NK-92 (cell line): Measurements from ENCODE around the gene EN1.

ENCODE experiments used
- DNase-seq: peaks from one replicate; lab custom pipeline; 2025; ENCODE audit not compliant: unreplicated experiment; lab: John Stamatoyannopoulos, UW

EN1 gene

DNA sequence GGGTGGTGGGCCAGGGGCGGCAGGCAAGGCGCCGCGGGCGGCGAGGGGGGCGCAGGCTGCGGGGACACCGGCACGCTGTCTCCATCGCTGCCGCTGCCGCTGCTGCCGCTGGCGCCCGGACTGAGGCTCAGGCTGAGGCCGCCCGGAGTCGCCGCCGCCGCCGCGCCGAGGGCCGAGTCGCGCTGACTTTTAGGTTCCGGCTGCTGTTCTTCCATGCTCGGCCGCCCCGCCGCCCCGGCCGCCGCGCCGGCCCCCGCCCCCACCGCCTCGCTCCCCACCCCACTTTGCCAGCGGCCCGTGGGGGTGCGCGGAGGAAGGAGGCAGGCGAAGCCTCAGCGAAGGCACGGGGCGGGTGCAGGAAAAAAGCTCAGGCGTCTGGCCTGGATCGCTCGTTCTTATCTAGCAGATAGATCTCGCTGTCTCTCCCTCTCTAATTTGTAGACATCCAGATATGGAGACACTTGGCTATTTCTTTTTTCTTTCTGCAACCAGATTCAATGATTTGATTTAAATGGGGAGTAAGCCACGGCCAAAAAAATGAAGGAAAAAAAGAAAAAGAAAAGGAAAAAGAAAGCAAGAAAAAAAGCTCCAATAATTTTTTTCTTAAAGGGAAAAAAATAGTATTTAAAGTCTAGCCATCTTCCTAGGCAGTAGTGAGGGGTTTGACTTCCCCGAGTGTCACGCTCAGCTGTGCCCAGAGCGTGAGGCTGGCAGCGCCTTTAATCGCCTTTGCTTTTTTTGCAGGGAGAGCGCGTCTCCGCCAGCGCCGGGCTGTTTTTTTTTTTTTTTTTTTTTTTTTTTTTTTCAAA lies at the start of gene EN1:
TSS of gene EN1 (minus strand) at position 696 of the 809 bp plus-strand sequence. CDS start at position 215, 481 bp downstream.
- no peak for DNase-seq

DNA sequence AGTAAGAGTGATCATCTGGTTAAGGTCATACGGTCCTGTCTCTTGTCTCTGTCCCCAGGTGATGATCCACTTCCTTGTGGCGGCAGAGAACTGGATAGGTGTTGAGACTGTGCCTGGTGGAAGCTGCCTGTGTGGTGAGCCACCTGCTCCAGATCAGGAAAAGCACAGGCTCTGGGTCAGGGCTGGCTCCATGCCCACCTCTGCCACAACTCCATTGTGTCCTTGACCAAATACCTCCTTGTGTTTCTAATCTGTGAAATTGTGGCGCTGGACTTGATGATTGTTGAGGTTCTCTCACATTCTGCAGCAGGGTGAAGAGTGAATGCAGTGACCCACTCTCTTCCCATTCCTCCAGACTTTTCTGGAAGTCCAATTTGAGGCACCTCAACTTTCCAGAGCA lies 45.7 kb upstream of the EN1 start:
- DNase-seq = no peak

DNA sequence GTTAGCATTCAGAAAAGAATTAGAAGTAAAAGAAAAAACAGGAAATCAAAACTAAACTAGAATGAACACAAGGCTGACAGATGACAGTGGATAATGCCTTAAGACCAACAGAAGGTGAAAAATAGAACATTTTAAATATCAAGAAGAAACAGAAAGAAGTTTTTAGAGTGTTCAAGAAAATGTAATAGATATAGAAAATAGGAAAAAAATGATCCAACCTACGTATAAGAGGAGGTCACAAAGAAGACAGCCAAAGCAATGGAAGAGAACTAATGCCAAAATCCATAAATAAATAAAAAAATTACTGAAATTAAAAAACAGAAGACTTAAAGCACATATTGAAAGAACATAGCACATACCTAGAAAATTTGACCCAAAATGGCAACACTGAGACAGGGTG lies 42.5 kb upstream of the EN1 start:
- no peak for DNase-seq

DNA sequence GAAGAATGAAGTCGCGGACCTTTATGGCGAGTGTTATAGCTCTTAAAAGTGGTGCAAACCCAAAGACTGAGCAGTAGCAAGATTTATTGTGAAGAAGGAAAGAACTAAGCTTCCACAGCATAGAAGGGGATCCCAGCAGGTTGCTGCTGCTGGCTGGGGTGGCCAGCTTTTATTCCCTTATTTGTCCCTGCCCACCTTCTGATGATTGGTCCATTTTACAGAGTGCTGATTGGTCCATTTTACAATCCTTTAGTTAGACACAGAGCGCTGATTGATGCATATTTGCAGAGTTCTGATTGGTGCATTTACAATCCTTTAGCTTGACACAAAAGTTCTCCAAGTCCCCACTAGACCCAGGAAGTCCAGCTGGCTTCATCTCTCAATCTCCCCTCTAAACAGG lies 36.3 kb upstream of the EN1 start:
- DNase-seq = no peak

DNA sequence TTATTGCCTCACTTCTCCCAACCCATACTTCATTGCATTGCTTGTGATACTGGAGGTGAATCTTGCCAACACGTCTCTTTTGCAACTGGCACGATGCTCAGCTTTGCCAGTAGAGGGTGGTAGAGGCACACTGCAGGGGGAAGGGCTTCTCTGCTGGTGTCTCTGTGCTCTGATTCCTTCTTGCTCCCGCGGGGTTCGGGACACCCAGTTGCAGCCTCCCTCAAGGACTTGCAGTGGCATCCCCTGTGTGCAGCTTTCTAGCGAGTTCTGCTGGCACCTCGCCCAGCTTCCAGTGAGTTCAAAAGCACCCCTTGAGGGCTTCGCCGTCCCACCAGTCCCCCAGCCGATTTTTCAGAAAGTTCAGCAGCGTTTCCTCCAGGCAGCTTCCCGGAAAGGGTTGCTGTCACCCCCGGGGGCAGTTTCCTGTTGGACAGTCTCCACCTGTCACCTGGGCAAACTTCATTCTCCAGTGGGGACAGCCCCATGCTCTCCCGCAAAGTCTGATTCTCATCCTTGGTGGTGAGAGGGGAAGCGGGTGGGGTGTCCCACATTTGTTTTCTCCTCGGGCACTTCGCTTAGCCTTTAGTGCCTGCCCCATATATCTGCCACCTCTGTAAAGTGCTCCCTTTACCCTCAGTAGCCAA lies 35.4 kb upstream of the EN1 start:
- DNase-seq = no peak

DNA sequence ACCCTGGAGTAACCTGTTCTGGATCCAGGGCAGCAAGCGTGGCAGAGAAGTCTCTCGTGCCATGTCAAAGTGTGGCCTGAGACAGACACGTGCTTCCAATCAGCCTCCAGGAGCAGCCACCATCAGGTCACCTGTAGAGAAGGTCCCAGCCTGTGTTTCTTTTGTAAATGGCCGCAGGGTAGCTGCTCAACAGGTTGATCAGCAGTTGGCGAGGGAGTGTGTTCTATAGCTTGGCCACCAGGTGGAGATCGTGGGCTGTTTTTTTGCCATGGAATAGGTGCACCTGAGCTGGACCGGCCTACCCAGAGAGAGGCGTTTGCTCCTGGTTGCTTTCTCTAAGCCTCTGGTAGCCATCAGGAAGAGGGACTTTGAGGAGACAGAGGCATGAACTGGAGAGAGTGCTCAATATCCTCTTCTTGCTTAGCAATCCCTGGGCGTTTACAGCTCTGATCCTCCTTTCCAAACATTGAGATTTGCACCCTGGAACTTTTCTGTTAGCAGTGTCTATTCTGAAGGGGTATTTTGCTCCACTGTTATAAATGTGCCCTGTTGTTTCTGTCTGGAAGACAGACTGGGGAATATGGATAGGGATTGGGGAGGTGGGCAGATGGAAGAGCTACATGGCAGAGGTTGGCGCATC lies 34.2 kb upstream of the EN1 start:
- no peak for DNase-seq

DNA sequence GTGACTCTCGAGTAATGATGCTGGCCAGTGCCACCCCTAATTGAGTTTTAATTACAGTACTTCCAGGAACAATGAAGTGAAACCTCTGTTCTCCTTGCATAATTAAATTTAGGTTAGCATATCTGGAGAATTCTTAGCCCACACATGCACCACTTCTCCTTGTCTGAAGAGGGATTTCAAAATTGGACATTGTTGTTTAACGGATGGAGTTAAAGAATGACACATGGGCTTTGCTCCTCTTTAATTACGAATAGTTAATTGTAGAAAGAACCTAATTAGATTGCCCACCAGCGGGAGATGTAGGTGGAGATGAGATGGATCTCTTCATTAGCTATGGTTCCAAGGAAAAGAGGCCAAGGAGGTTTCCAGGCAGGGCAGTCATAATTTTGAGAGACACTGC lies 33.1 kb upstream of the EN1 start:
- no peak for DNase-seq

DNA sequence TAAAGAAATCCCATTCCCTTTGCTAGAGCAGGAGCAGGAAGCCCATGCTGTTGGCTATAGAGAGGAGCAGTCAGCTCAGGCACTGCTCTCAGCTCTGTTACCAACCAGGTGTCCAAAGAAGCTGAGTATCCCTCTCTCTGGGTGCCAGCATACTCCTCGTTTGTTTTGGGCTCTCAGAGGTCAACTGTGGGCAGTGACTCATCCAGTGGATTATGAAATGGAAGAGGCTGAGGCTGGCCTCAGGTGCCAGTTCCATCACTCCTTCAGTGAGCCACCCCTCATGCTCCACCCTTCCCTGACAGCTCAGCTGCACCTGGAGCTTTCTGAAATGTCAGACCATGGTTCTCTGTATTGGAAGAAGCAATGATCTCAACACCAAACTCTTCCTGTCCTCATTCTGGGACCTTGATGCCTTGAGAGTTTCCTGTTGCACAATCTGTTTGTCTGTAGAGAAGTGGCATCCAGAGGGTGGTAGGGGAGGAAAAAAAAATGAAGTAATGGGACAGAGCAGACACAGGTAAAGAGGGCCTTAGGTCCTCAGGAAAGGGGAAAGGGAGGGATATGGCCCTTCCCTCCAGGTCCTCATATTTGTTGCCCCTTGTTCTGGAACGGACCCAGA lies 31.2 kb upstream of the EN1 start:
- DNase-seq = no peak

DNA sequence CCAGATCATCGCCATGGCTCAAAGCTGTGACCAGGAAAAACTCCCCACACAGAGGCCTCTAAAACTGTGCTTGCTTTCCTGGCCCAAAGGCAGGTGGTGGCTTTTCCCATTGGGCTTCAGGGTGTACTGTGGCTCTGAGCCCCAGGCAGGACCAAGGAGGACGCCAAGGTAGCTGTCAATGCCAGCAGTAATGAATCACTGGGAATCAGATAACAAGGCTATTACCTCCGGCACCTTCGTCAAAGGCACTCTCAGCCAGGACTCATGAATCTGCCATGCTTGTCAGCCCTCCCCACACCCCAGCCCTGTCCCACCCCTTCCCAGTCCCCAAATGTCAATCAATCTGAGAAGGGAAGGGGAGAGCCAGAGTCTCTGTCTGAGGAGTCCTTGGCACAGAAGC lies 27.9 kb upstream of the EN1 start:
- no peak for DNase-seq

DNA sequence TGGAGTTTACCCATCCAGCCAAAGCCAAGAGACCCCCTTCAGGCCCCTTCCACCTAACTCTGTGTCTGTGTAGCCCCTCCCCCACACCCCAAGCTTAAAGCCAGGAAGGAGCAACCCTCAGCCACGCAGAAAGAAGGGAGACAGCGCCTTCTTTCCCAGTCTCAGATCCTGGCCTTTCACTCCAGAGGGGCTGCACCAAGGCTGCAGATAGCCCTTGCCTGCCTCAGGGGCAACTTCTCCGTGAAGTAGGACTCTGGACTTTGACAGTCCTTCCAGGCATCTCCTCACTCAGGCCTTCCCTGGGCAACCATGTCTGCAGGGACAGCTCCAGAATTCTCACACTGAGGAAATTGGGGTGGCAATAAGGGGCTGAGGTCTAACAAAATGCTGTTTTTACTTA lies 26.9 kb upstream of the EN1 start:
- no peak for DNase-seq

DNA sequence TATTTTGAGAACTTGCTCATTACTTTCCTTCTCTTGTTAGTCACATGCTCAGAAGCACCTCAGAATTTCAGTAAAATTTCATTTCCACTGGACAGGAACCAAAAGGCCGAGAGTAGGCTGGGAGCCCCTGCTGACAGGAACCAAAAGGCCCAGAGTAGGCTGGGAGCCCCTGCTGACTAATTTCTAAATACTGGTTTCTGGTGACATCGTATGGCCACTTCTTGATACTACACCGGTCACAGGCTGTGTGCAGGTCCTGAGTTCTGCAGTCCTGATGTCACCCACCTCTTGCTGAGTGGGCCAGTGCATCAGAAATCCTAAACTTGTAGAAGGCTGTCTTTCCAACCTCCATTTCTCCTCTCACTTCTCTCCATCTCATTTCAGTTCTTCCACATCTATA lies 17.7 kb upstream of the EN1 start:
- no peak for DNase-seq

DNA sequence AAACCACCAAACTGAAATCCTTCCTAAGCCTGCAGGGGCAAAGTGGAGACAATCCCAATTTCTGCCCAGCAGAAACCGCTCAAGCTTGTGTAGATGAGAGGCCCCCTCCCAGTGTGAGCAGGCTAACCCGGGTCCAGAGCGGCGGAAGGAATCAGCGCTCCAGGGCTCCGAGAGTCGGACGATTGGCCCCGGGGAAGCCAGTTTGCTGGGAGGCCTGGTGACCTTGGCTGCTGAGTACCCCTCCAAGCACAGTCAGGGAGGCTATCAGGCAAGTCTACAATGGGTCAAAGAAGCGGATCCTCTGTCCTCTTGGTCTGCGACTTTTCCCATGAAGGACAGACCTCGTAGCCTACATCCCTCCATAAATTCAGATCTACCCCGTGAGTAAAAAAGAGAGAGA lies 16.8 kb upstream of the EN1 start:
- DNase-seq = no peak

DNA sequence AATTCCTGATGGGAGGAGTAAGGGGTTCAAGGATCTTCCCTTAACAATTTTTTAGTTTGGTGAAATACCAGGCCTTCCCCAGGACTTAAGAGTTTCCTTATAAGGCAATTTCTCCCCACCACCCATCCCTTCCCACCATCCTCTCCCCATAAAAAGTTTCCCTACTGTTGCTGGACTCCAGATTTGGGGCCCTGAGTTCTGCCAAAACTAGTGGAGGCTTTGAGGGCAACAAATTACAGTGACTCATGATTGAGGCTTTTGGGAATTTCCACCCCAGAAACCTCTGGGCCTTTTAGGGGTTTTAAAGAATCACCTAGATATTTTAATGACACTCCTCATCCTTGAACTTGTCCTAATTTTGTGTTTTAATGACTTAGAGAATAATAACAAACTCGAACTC lies 14.3 kb upstream of the EN1 start:
- DNase-seq = no peak

DNA sequence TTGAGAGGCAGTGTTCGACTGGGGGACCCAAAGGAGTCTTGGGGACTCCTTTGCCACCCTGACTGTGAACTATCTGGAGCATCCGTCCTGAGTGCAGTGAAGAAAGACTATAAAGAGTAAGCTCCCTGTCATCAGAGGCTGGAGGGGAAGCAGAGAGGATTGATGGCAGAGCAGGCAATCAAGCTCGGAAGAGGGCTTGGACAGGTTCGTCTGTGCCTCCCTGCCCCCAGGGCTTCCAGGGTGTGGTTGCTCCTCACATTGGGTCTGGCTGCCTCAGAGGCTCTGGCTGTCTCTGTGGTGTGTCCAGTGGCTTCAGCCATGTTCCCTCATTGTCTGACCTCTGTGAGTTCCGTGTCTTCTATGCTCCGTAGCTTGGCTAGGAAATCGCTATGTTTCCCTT lies 13.8 kb upstream of the EN1 start:
- DNase-seq = no peak

DNA sequence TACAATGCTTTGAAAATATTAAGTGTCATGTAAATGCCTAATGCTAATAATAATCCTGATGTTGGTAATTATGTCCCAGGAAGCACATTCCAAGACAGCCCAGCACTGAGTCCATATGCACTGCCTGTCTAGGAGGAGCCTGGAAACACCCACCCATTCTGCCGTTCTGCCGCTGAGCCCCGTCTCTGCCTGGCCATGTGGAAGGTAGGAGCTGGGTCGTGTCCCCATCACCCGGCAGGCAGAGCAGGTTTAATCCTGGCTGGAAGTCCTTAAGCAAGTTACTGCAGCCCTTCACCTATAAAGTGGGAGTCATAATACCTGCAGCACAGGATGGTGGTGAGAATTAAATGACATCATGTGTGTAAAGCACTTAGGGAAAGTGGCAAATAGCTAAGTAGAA lies 13.1 kb upstream of the EN1 start:
- no peak for DNase-seq

DNA sequence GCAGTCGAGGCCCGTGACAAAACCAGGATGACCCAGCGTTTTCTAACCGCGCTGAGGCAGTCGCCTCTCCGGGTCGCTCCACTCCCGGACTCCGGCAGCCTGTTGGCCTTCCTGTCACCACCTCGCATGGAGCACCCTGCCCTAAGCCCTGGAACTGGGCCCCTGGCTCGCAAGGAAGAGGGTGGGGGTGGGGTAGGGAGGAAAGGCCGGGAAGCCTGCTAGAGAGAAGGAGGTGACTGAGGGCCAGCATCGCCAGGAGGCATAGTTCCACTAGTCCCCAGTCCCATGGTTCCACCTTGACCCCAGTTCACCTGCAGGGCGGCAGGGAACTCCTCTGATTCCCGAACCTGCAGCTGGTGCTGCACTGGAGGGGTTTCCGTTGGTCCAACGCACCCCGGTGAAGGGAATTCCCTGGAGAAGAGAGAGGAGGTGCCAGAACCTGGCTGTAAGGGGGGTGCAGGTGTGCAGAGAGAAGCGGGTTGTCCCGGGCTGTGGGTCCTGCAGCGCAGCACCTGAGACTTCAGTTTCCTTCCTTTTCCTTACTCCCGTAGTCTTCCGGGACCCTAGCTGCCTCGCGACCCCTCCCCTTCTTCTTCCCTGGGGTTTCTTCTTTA lies 11.8 kb upstream of the EN1 start:
- no peak for DNase-seq

DNA sequence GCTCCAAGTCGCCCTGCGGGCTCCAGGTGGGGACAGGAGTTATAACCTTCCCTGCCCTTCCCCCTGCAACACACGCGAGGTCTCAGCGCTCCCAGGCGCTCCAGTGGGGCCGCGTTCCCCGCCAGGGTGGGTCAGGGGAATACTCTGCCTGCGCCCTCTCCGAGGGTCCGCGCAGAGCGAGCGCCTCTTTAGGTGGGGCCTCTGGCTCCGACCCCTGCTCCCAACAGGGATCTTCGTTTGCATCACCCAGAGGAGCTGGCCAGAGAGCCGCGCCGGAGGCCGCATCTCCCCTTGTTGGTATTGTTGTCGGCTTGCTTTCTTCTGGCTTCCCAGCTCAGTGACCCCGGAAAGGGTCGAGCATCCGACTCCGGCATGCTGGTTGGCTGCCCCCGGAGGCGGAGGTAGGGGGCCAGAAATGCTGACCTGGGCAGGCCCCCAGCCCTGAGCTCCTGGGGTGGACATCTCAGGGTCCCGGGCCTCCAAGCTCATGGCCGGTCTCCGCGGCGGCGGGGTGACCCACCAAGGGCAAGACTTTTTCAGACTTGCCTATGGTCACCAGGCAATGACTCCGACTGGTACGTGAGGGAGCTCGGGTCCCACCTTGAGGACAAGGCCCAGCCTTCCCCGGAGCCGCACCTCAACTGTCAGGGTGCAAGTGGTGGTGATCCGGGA lies 11.2 kb upstream of the EN1 start:
- DNase-seq = no peak

DNA sequence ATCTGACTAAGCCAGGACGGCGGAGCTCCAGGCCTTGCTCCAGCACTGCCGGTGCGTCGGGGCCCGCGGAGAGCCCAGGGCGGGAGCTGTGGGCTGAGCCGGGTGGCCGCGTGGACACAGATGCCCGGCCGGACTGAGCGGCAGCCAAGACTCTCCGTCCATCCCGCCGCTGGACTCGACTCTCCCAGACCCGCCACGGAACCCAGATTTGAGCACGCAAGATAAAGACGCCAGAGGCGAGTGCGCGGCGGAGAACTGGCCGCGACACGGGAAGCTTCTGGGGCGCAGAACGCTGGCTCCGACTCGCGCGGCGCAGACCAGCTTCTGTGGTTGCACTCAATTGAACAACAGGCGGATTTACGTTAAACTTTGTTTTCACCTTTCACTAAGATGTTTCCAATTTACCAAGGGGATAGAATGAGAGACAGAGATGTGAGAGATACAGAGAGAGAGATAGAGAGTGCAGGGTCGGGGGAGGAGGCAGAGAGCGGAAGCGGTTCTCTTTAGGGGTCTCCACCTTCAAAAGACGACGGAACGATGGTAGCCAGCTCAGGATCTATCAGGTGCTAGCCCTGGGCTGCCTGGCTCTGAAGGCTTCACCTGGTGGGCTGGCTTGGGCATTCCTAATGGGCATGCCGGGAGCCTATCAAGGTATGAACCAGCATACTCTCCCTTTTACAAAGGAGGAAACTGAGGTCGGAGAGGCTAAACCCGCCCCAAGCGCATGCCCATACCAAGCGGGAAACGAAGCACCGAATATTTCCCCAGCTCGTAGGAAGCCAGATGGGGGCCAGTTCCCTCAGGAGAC lies 10.4 kb upstream of the EN1 start:
- no peak for DNase-seq

DNA sequence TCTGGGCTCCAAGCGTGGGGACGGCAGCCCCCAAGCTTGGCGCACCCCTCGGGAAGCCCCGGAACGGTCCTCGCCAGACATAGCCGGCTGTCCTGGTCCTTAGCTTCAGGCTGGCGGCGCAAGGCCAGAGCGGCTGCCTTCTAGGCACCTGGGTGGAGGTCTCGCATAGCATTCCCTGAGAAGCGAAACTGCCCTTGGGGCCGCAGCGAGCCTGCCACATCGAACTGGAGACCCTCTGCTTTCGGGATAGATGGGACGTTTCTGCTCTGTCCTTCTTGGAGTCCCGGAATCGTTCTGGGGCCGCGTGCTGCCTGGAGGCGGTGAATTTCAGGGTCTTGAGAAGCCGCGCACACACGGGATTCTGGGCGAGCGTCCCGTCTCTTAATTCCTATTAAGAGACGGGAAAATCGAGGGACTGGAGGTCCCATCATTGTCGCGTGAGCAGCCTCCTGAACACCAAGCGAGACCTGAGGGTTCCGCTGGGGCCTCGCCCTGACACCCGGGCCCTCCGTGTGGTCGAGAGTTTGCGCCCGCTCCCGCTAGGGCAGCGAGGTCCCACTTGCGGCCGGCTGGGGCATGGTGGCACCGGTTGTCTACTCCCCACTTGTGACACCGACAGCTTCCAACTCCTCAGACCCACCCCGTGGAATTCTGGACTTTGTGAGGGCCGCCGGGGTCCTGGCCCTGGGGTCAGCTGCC lies 9.7 kb upstream of the EN1 start:
- no peak for DNase-seq
